HG02973 (cell line): Measurements from ENCODE around the gene TXNDC15.
A peak's percentile ranks its signal among the peaks of the same experiment; 100 is the strongest.
"Not testable (repeated sequence)": the region's sequence is repeated elsewhere in the genome, so short reads cannot be mapped to it uniquely, and the experiment has no call there.

Experiments
- ATAC-seq: cut with Tn5 transposase; IDR thresholded peaks from one replicate; pipeline ENCODE4 v1.9.1; 2021; ENCODE audit warnings: moderate library complexity; ENCODE audit not compliant: unreplicated experiment

The TXNDC15 gene, protein sequence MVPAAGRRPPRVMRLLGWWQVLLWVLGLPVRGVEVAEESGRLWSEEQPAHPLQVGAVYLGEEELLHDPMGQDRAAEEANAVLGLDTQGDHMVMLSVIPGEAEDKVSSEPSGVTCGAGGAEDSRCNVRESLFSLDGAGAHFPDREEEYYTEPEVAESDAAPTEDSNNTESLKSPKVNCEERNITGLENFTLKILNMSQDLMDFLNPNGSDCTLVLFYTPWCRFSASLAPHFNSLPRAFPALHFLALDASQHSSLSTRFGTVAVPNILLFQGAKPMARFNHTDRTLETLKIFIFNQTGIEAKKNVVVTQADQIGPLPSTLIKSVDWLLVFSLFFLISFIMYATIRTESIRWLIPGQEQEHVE

GRCh38 chr5:134873987-134874830, at the start of gene TXNDC15:
TSS of gene TXNDC15 (plus strand) at chr5:134874371. CDS start at chr5:134874428, 57 bp downstream.
- ATAC-seq, result peak; percentile 78

DNA sequence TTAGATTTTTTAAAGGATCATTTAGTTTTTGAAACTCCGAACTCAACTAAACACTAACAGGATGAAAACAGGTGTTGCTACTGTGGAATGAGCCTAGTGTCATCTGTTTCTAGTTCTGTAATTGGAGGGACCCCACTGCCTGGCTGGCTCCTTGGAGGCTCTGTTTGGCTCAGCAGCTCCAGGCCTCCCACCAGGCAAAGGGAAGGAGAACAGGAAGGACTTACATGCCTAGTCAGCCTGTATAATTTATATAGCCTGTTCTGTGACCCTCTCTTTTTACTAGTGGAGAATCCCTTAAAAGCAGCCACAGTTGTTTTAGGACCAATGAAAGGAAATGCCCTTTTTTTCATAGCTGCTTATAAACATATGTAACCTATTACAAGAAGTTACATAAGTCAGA, 49.5 kb upstream of the TXNDC15 start:
- ATAC-seq, result no peak

DNA sequence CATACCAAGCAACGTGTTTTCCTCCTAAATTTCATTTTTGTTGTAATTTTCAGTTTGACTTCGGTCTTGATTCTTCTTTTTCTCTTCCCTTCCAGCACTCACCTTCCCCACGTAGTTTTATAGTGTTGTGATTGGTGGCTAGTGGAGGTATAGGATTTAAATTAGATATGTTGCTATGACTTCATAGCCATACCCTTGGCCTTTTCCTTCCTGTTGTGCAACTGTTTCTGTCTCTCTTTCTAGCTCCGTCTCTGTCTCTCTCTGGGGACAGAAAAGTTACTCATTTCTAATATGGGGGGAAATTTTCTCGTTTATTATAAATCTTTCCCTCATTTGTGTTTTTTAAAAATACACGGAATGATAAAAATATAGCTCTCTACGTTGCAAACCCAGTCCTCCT, 49.0 kb upstream of the TXNDC15 start:
- no peak for ATAC-seq

DNA sequence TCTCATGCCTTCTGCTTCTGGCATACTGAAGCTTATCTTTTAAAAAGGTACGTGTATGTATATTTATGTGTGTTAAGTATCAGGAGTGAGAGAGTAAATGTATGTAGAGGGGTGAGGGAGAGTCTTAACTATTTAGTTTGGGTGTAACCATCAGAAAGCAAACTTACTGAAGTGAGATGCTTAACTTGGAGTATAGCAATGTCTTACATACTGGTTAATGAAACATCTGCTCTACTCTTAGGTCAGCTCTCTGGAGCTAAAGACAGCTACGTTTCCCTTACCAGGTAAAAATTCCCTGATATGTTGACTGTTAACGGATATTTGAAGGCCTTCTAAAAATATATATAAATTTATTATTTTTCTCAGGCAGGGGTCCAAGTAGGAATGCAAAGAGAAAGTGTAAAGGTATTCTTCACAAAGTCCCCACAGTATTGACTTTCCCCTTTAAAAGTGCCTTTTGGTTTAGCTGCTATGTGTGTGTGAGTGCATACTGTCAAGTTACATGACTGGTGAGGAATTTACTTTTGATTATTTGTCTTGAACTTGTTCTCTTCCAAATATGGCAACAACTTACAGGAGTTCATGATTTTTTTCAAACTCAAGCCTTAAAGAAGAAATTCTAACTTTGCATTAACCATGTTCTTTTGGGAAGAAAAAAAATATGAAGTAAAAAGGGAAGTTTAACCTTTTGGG, 40.7 kb upstream of the TXNDC15 start:
- no peak for ATAC-seq

GRCh38 chr5:134835623-134836022, 38.5 kb upstream of the TXNDC15 start:
- no peak for ATAC-seq

GRCh38 chr5:134837530-134838181, 36.5 kb upstream of the TXNDC15 start:
- ATAC-seq, result no peak

- ATAC-seq, result not testable (repeated sequence)
Measured at GRCh38 chr5:134838361-134838760, 35.8 kb upstream of the TXNDC15 start.

- ATAC-seq, result no peak
Measured at GRCh38 chr5:134840811-134841210, 33.4 kb upstream of the TXNDC15 start.

GRCh38 chr5:134844252-134844651, 29.9 kb upstream of the TXNDC15 start:
- ATAC-seq, result no peak

- no peak for ATAC-seq
Measured at GRCh38 chr5:134845335-134845851, 28.8 kb upstream of the TXNDC15 start.

DNA sequence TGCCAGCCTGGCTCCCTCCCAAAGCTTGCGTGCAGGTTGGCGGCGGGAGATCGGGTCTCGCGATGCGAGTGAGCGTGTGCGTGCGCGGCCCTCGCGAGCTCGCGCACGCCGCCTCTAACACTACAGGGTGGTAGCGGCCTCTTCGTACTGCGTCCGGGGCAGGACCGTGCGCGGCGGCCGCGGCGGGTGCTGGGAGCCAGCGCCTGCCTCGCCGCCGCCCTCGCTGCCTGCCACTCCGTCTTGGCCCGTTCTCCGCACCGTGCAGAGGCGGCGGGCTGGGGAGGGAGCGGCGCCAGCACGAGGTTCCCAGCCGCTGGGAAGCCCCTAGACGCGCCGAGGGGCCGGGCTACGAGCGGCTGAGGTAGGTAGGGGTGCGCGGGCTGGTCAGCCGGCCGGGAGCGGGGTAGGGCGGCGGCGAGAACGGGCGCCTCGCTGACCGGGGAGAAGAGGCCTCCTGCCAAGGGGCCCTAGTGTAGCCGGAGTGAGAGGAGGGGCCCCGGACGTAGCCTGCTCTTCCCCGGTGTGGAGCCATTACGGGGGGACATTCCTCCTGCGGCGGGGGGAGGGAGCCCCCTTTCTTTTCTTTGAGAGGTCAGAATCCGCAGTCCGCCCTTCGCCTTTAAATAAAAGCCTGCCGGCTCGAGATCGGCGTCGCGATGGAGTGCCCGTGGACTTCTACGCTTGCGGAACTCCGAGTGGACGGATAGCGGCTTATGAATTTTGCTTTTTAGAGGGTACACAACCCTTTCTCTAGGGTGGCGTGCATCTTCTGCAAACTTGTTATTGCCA, 28.1 kb upstream of the TXNDC15 start, which contains the start of gene C5orf24:
Gene C5orf24, plus strand, starts transcription at position 117 of the 789 bp plus-strand sequence. CDS start 8,933 bp downstream, outside the sequence.
- peak; percentile 94 for ATAC-seq

DNA sequence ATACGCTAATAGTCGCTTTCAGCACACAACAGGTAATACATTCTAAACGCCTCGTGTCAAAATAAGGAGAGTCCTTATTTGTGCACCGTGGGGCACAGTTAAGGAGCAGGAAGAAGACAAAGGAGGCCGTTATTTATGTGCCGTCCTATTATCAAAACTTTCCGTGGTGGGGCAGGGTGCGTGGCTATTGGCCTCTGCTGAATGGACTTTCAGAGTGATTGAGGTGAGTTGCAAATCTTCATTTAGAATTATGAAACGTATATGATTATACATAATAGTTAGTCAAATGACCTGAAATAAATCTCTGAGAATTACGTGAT, 27.6 kb upstream of the TXNDC15 start:
- no peak for ATAC-seq

- not testable (repeated sequence) for ATAC-seq
Measured at GRCh38 chr5:134849434-134849933, 24.7 kb upstream of the TXNDC15 start.

DNA sequence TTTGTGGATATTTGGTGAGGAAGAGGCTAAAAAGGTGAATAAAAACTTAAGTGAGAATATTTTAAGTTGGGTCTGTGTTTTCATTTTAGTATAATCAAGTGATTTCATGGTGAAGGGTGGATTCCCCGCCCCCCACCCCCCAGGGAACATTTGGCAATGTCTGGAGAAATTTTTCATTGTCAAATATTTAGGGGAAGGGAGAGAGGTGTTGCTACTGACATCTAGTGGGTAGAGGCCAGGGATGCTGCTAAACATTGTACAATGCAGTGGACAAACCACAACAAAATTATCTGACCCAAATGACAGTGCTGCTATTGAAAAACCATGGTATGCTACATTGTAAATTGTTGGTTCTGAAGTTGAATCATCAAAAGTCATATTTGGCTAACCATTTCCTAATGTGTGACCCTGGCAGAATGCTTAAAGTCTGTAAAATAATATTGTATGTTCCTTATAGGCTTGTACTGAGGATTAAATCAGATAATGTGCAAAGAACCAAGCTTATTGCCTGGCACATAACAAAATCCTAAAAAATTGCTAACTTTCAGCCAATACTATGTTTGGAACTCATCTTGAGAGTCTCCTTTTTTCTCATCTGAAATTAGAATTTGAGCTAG, 22.8 kb upstream of the TXNDC15 start:
- no peak for ATAC-seq

DNA sequence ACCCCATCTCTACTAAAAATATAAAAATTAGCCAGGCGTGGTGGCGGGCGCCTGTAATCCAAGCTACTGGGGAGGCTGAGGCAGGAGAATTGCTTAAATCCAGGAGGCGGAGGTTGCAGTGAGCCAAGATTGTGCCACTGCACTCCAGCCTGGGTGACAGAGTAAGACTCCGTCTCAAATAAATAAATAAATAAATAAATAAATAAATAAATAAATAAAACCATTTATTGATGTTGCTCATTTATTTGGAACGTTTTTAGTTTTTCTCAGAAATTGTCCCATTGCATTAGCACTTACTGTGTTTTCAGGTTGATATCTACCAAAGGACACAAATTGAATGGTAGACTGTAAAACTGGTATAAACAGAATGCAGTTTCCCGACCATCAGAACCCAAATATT, 17.7 kb upstream of the TXNDC15 start:
- ATAC-seq, result not testable (repeated sequence)

- no peak for ATAC-seq
Measured at GRCh38 chr5:134857401-134857800, 16.8 kb upstream of the TXNDC15 start.

DNA sequence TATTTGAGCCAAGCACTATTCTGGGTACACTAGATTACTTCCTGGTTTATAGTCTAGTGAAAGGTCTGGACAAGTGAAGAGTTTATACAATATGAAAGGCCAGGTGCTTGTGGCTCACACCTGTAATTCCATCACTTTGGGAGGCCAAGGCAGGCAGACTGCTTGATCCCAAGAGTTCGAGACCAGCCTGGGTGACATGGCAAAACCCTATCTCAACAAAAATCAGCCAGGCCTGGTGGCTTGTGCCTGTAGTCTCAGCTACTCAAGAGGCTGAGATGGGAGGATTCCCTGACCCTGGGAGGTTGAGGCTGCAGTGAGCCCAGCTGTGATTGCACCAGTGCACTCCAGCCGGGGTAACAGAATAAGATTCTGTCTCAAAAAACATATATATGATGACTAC, 9.5 kb upstream of the TXNDC15 start:
- no peak for ATAC-seq

DNA sequence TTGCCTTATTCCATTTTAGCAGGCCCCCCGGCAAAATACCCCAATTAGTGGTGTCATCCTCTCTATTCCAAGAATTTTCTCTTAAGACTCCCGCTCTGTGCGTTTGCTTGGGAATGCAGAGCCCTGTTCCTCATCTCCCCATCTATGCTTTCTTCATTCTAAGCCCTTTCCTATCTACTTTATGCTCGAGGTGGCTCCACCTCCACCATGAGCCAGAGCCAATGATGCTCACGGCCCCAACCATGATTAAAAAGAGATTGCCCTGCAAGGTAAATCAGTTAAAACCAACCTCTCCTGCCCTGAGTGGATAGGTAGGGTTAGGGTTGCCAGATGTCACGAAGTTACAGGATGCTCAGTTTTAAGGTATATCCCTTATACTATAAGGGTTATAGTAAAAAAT, 677 bp upstream of the TXNDC15 start:
- ATAC-seq, result no peak
